NCI-H748 treated with DMSO at 0.1 percent for 48 hours (cell line): ENCODE results near the gene SLX4IP.
A peak's percentile ranks its signal among the peaks of the same experiment; 100 is the strongest.

Experiments used
- DNase-seq: peaks from one replicate; lab custom pipeline; 2025; lab: John Stamatoyannopoulos, UW

SLX4IP gene

GRCh38 chr20:10551732-10552724 lies 116.9 kb downstream of the SLX4IP start:
- DNase-seq = no peak

- peak; percentile 86 for DNase-seq
These were observed 118.3 kb downstream of the SLX4IP start for GRCh38 chr20:10553326-10553984.

DNA sequence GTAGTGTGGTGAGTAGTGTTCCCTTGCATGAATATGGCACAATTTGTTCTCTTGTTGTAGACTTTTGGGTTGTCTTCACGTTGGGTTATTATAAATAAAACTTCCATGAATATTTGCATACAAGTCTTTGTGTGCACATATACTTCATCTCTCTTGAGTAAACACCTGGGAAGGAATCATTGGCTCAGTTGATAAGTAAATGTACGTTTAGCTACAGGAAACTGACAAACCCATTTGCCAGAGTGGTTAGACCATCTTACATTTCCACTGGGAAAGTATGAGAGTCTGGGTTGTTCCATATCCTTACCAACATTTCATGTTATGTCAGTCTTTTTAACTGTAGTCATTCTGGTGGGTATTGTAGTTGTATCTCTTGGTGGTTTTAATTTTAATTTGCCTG lies 119.2 kb downstream of the SLX4IP start:
- no peak for DNase-seq

GRCh38 chr20:10555393-10555792 lies 120.3 kb downstream of the SLX4IP start:
- no peak for DNase-seq

DNA sequence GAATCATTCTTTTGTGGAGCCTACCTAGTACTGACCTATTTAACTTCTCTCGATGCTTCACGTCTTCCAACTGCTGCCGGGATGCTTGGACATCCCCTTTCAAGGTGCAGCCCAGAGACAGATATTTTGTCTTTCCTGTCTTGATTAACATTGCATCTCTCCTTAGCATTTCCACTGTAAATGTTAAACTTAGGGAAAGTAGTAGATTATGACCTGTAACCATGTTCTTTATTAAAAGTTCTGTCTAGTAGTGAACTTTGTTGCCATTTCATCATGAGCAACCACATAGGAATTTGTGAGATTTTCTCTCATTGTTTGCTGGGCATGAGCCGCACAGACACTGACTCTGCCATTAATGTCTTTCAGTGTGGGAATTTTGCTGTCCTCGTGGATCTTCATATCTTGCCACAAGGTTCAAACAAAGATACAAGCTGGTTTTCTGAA lies 120.8 kb downstream of the SLX4IP start:
- DNase-seq = no peak

DNA sequence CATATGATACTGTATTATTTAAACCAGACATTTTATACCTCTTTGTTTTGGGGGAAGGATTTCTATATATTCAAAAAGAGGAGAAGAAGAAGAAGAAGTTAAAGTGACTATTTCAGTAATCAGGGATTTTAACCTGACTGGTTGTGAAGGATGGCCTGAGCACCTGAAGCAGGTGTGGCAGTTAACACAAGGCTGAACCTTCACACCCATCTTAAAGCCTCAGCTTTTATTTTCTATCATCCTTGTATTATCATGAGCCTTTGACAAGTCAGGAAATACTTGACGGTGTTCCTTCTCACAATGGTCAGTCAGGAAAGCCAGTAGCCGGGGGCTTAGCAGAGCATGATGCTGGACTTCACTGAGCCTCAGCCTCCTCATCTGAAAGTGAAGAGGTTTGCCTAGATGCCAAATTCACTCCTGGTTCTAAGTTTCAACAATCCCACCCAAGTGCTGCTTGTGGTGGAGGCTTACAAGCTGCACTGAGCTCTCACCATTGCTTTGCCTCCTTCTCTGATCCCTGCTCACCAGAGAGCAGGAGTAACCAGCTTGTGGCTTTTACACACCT lies 121.5 kb downstream of the SLX4IP start:
- no peak for DNase-seq

- no peak for DNase-seq
These were observed 122.6 kb downstream of the SLX4IP start for GRCh38 chr20:10557685-10558084.

DNA sequence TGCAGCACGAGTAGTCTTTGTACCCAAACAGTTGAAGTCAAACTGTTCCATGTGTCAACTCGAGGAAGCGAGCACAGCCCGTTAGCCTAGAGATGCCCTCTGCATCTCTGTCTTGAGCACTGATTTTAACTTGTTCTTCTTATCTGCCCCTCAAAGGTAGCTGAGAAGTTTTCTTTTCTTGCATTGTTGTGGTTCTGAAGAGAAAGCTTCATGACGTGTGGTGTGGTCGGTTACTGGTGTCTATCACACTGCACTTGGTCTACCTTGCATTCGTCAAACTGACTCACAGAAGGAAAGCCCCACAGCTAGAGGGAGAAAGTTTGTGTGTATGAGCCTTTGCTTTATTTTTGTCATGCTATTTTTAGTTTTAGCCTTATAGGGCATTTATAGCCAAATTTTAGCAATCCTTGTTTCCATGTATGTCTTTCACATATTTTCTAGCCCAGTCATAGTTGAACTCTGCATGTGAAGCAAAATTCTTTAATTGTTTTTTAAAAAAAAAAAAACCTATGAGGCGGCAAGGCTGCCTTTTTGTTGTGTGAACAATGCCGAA lies 123.6 kb downstream of the SLX4IP start:
- no peak for DNase-seq

DNA sequence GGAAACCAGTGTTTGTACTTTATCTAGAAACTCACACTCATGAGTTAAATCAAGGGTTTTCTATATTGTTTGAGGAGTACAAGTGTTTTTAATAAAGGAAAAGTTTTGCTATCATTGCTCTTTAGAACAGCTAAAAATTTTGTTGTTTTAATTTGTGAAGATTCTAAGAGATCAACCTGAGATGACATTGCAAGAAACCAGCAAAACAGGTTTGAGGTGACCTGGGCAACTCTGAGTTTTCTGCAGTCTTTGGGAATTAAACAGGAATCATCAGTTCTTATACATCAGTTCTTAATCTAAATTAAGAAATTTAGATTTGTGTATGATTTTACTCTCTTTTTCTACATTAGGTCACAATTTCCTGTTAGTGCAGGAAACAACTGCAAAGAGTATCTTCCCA lies 124.2 kb downstream of the SLX4IP start:
- no peak for DNase-seq

- no peak for DNase-seq
These were observed 125.6 kb downstream of the SLX4IP start for GRCh38 chr20:10560686-10561085.

DNA sequence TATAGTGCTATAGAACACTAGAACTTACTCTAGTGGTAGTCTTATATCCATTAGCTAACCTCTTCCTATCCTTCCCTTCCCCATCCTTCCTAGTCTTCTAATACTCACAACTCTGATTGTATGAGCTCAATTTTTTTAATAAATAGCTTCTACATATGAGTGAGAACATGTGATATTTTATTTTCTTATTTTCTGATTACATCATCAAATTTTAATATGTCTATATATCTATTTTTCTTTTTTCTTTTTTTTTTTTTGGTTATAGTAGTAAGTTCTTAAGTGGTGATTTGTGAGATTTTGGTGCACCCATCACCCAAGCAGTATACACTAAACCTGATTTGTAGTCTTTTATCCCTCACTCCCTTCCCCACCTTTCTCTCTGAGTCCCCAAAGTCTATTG lies 126.2 kb downstream of the SLX4IP start:
- no peak for DNase-seq

GRCh38 chr20:10562899-10563298 lies 127.8 kb downstream of the SLX4IP start:
- DNase-seq = no peak

- DNase-seq = no peak
These were observed 128.9 kb downstream of the SLX4IP start for GRCh38 chr20:10563935-10564492.

DNA sequence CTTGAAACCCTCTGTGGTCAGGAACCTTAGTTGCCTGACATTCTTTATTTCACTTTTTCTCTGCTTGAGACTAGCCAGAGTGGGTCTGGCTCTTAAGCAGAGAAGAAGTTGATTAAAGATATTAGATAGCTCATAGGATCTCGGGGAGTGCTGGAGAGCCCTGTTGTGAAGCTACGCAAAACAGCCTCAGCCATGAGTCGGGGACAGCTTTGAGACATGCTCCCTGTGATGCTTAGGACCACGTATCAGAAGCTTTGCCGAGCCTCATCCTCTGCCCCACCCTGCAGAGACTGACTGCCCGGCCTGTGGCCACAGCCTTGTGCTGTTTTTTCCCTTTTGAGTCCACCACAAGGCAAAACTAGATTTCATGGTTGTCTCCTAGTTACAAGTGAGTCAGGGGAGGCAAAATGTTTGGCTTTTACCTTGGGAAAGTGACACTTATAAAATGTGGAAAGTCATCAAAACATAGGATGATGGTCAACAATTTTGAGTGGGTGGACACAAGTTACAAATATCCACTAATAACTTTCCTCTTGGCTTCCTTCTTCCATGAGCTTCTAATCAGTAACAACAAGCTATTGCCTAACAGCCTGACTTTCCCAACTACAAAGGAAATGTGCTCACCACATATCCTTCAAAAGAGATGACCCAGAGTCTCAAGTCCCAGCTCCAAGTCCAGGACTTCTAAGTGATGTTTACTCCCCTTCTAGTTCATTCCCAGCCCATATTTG lies 130.3 kb downstream of the SLX4IP start:
- no peak for DNase-seq

GRCh38 chr20:10565922-10566897 lies 131.1 kb downstream of the SLX4IP start:
- DNase-seq = no peak

- DNase-seq = no peak
These were observed 132.9 kb downstream of the SLX4IP start for GRCh38 chr20:10568032-10568431.

DNA sequence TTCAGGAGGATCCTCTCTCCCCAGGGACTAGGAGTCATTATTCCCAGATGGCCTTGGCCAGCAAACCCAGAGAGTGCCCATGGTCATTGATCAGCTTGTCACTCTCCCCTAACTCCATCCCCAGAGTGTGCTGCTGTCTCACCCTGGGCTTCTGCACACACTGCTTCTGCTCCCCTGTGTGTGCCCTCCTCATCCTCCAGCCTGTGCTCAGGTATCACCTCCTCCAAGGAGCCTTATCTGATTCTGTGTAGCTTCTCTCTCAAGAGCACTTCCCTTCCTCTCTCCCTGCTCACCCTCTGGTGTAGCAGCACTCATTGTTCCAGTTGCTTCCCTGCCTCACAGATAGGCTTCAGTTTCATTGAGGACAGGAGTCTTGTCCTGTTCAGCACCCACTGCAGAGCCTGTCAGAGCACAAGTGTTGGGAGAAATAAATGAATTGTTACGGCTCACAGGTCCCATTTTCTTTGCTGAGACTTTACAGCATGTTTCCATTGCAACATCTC lies 136.3 kb downstream of the SLX4IP start:
- DNase-seq = no peak

DNA sequence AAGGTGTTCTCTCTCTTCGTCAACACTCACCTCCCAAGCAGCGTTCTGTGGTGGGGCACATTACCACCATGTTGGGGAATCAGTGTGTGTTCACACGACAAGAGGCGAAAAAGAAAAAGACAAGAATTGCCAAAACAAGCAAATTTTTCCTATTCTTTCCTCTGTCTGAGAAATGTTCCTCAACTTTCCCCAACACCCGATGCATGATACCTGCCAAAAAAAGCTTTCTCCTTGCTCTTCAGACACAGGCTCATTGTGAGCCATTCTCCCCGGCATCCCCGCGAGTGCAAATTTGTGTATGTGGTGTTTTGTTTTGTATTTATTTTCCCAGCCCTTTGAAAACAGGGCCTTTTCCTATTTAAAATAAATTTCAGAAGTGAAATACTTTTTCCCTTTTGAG lies 137.7 kb downstream of the SLX4IP start:
- no peak for DNase-seq

GRCh38 chr20:10573273-10573950 lies 138.3 kb downstream of the SLX4IP start:
- no peak for DNase-seq

DNA sequence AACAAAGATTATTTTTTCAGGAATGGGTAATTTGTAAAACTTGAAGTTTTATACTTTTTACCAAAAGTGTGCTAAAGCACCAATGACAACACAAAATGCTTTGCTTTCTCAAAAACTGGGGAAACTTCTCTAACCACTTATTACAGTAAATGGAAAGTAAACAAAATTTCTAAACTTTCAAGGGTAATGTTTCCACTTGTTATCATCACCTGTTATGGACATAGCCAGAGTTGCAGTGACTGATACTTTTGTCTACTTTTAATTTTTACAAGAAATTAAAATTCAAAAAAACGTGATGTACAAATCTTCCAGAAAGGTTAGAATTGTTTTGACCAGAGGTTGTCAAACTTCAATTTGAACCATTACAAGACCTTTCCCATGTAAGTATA lies 138.8 kb downstream of the SLX4IP start:
- DNase-seq = no peak
